ENCODE results near the gene LTB4R2. TPM values are rescaled to one million over a fixed set of nuclear protein-coding genes. Genes with fewer than 3 reads are reported as not detected.
A peak's percentile ranks its signal among the peaks of the same experiment; 100 is the strongest.

The LTB4R2 gene
- total and polyA plus RNA-seq, 7 donors: 0.08 to 2.3 (median 0.96) TPM

DNA sequence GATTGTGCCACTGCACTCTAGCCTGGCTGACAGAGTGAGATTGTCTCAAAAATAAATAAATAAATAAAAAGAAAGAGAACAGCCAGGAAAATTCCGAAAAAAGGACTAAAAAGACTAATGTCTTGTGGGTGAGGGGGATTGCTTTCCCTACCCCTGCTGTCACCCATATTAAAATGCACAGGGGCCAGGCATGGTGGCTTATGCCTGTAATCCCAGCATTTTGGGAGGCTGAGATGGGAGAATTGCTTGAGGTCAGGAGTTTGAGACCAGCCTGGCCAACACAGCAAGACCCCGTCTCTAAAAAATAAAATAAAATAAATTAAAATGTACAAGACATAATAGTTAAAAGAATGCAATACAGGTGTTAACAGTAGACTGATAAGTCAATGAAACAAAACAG lies 16.4 kb upstream of the LTB4R2 start:
- Histone ChIP-seq H3K9me3 (no peaks in the 10 kb centered on the region), H3K4me3 (no peak overlapping the region), H3K27me3 (ENCODE audit: insufficient read depth in 3 of 3, low read length in 2 of 3) (no peaks in the 10 kb centered on the region), H3K36me3 (ENCODE audit: insufficient read depth in 1 of 2, low read depth in 1 of 2) (peaks cover 0 to 59% of the 10 kb centered on the region in 2 donors), H3K27ac (no peak overlapping the region), H3K4me1 (peaks cover 8% of the 10 kb centered on the region)
- DNase-seq (no peak), ATAC-seq (no peak)
- TF ChIP-seq, protein P1, sequence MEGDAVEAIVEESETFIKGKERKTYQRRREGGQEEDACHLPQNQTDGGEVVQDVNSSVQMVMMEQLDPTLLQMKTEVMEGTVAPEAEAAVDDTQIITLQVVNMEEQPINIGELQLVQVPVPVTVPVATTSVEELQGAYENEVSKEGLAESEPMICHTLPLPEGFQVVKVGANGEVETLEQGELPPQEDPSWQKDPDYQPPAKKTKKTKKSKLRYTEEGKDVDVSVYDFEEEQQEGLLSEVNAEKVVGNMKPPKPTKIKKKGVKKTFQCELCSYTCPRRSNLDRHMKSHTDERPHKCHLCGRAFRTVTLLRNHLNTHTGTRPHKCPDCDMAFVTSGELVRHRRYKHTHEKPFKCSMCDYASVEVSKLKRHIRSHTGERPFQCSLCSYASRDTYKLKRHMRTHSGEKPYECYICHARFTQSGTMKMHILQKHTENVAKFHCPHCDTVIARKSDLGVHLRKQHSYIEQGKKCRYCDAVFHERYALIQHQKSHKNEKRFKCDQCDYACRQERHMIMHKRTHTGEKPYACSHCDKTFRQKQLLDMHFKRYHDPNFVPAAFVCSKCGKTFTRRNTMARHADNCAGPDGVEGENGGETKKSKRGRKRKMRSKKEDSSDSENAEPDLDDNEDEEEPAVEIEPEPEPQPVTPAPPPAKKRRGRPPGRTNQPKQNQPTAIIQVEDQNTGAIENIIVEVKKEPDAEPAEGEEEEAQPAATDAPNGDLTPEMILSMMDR (IDR thresholded peaks at IDR 0.05): no peak
- intact Hi-C loops (cut with DNase I): no loop called here
- 96 to 97% (median 96%) methylated on average over 2 of the region's 2 CpGs for WGBS, 3 donors

GRCh38 chr14:24296341-24297157 lies 13.4 kb upstream of the LTB4R2 start:
- H3K9me3 ChIP-seq: no peaks in the 10 kb centered on the region
- no peak overlapping the region for H3K4me3 ChIP-seq
- H3K36me3 ChIP-seq (ENCODE audit: insufficient read depth in 1 of 2, low read depth in 1 of 2): peaks cover 0 to 44% of the 10 kb centered on the region in 2 donors
- H3K27me3 ChIP-seq (ENCODE audit: insufficient read depth in 3 of 3, low read length in 2 of 3): no peaks in the 10 kb centered on the region
- peak; percentile 61 to 70 (median 68) for ATAC-seq
- no peak overlapping the region for H3K27ac ChIP-seq
- TF ChIP-seq, protein P1 (IDR thresholded peaks at IDR 0.05): peak; percentile 68
- intact Hi-C loops (cut with DNase I): loop anchor here in 1 of 2 donors (1.0 kb wide), 1 partner anchor 53 kb away; no protein-coding TSS in a partner anchor
- 54 to 60% (median 60%) methylated on average over 12 of the region's 12 CpGs for WGBS, 3 donors
- peaks cover 27% of the 10 kb centered on the region for H3K4me1 ChIP-seq
- peak; percentile 56 to 67 for DNase-seq

- H3K4me3 ChIP-seq: no peak overlapping the region
- intact Hi-C loops (cut with DNase I): no loop called here
- ATAC-seq (no peak), DNase-seq (no peak)
- H3K4me1 ChIP-seq: peaks cover 27% of the 10 kb centered on the region
- H3K27ac ChIP-seq: peak overlapping the region; percentile 20
- peaks cover 0 to 44% of the 10 kb centered on the region in 2 donors for H3K36me3 ChIP-seq (ENCODE audit: insufficient read depth in 1 of 2, low read depth in 1 of 2)
- H3K27me3 ChIP-seq (ENCODE audit: insufficient read depth in 3 of 3, low read length in 2 of 3): no peaks in the 10 kb centered on the region
- TF ChIP-seq, protein P1 (IDR thresholded peaks at IDR 0.05): peak; percentile 19
- WGBS, 3 donors: 55 to 59% (median 56%) methylated on average over 5 of the region's 5 CpGs
- H3K9me3 ChIP-seq: no peaks in the 10 kb centered on the region
Measured at GRCh38 chr14:24297190-24297964, 12.6 kb upstream of the LTB4R2 start.

DNA sequence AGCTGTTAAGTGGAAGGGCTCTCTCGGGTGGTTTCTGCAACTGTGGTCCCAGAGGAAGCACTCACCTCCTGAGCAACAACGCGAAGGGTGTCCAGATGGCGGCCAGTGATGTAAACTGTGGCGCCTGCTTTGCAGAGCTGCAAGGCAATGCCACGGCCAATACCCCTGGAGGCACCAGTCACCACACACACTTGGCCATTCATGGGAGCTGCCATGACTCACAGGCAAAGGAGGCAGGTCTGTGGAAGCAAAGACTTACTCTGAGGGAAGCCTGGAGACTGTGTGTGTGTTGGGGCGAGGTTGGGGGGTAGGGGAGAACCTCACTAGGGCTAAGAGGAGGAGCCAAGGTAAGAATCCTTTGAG lies 11.1 kb upstream of the LTB4R2 start:
- Histone ChIP-seq H3K9me3 (no peaks in the 10 kb centered on the region), H3K4me3 (peak overlapping the region; percentile 98), H3K27me3 (ENCODE audit: insufficient read depth in 3 of 3, low read length in 2 of 3) (no peaks in the 10 kb centered on the region), H3K27ac (peak overlapping the region; percentile 90), H3K36me3 (ENCODE audit: insufficient read depth in 1 of 2, low read depth in 1 of 2) (peaks cover 0 to 53% of the 10 kb centered on the region in 2 donors), H3K4me1 (peaks cover 27% of the 10 kb centered on the region)
- intact Hi-C loops (cut with DNase I): loop anchor here in 1 of 2 donors (2.0 kb wide), 1 partner anchor 54 kb away; no protein-coding TSS in a partner anchor
- DNase-seq: no peak
- TF ChIP-seq, protein P1 (IDR thresholded peaks at IDR 0.05): no peak
- peak in 3 of 4 donors; percentile 29 to 38 (median 36) for ATAC-seq
- 48 to 50% (median 48%) methylated on average over 7 of the region's 7 CpGs for WGBS, 3 donors
